OCI-LY3 (cell line): Measurements from ENCODE around the gene LDB3.

ENCODE experiments used
- H2AFZ ChIP-seq: fragments of 200-600, 300-600 bp; shearing (Covaris generic); 2 replicates; pipeline ENCODE4 v1.6.0; 2014; ENCODE audit warnings: antibody characterized with exemption, low read depth, low read length
- H3K27ac ChIP-seq: fragments of 200-600, 300-600 bp; sonication (generic); 2 replicates; pipeline ENCODE4 v1.5.1; 2014; ENCODE audit warnings: mild to moderate bottlenecking, low read length, moderate library complexity, mixed read lengths
- H3K27me3 ChIP-seq: fragments of 200-600, 300-600 bp; sonication (generic); 2 replicates; pipeline ENCODE4 v1.6.1; 2014; ENCODE audit warnings: low read depth, low read length, mixed read lengths
- H3K36me3 ChIP-seq: fragments of 200-600, 300-600 bp; sonication (generic); replicated peaks from 2 replicates; pipeline ENCODE3; 2014; ENCODE audit warnings: low read depth, low read length, mixed read lengths
- H3K4me1 ChIP-seq: fragments of 300-600, 200-600 bp; sonication (generic); 2 replicates; pipeline ENCODE4 v1.6.1; 2014; ENCODE audit warnings: low read length, mixed read lengths
- H3K4me2 ChIP-seq: fragments of 200-600, 300-600 bp; sonication (generic); 2 replicates; pipeline ENCODE4 v1.6.1; 2014; ENCODE audit warnings: low read length, mixed read lengths
- H3K4me3 ChIP-seq: fragments of 300-600, 200-600 bp; sonication (generic); 2 replicates; pipeline ENCODE4 v1.5.1; 2014; ENCODE audit warnings: antibody characterized with exemption, mild to moderate bottlenecking, low read length, moderate library complexity
- H3K79me2 ChIP-seq: fragments of 300-600, 200-600 bp; shearing (Covaris generic); 2 replicates; pipeline ENCODE4 v1.6.1; 2014; ENCODE audit warnings: mild to moderate bottlenecking, low read length, mixed read lengths
- H3K9ac ChIP-seq: fragments of 300-600, 200-600 bp; shearing (Covaris generic); 2 replicates; pipeline ENCODE4 v1.6.0; 2014; ENCODE audit warnings: mild to moderate bottlenecking, low read length, moderate library complexity
- H3K9me3 ChIP-seq: fragments of 200-600, 300-600 bp; shearing (Covaris generic); 2 replicates; pipeline ENCODE4 v1.6.1; 2014; ENCODE audit warnings: low read length, mixed read lengths; ENCODE audit not compliant: insufficient read depth
- H4K20me1 ChIP-seq: fragments of 200-600, 300-600 bp; sonication (generic); 2 replicates; pipeline ENCODE4 v1.6.1; 2016; ENCODE audit warnings: low read length, mixed read lengths; ENCODE audit not compliant: insufficient read depth
- CTCF ChIP-seq: fragments of 200-600, 300-600 bp; sonication (generic); IDR thresholded peaks from 2 replicates; pipeline ENCODE4 v1.5.1; 2014; ENCODE audit warnings: antibody characterized with exemption, low read length, low read depth
- EZH2phosphoT487 ChIP-seq: fragments of 200-600 bp; shearing (Covaris generic); IDR thresholded peaks from 2 replicates; pipeline ENCODE4 v1.6.1; 2018; ENCODE audit warnings: antibody characterized with exemption, mixed run types, low read depth

Gene LDB3

DNA sequence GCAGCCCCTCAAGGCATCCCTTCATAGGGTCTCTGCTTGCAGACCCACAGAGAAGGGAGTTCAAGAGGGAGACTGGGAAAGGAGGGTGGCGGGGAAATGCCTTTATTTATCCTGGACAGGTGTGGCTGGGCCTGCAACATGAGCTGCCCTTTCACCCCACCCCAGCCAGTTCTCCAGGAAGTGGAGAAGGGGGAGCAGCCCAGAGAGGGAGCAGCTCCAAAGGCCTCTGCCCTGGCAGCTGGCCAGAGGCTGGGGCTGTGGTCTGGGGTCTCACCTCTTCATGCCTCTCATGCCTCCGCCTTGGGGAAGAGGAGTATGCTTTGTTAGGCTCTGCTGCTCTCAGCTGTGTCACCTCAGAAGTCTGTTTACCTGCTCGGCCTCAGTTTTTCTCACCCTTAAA is 3.1 kb downstream of the LDB3 start:
- Histone ChIP-seq H3K79me2 (no peaks in the 10 kb centered on the region), H3K36me3 (no peaks in the 10 kb centered on the region), H3K4me3 (no peak overlapping the region), H3K27ac (no peak overlapping the region), H2AFZ (no peak overlapping the region), H3K9me3 (no peaks in the 10 kb centered on the region), H3K27me3 (peaks cover 13% of the 10 kb centered on the region; the same call in 1 of the 2 replicates), H3K4me2 (no peak overlapping the region), H3K9ac (no peak overlapping the region), H3K4me1 (peaks cover 10% of the 10 kb centered on the region), H4K20me1 (no peaks in the 10 kb centered on the region)
- TF ChIP-seq CTCF (no peak), EZH2phosphoT487 (no peak)

GRCh38 chr10:86671985-86672710 is 3.8 kb downstream of the LDB3 start:
- Histone ChIP-seq H3K27me3 (peaks cover 13% of the 10 kb centered on the region; the same call in 1 of the 2 replicates), H3K9me3 (no peaks in the 10 kb centered on the region), H3K9ac (no peak overlapping the region), H2AFZ (no peak overlapping the region), H3K27ac (no peak overlapping the region), H4K20me1 (no peaks in the 10 kb centered on the region), H3K36me3 (no peaks in the 10 kb centered on the region), H3K79me2 (no peaks in the 10 kb centered on the region), H3K4me1 (peaks cover 10% of the 10 kb centered on the region), H3K4me2 (peak overlapping the region; percentile 45), H3K4me3 (no peak overlapping the region)
- TF ChIP-seq CTCF (no peak), EZH2phosphoT487 (no peak)

DNA sequence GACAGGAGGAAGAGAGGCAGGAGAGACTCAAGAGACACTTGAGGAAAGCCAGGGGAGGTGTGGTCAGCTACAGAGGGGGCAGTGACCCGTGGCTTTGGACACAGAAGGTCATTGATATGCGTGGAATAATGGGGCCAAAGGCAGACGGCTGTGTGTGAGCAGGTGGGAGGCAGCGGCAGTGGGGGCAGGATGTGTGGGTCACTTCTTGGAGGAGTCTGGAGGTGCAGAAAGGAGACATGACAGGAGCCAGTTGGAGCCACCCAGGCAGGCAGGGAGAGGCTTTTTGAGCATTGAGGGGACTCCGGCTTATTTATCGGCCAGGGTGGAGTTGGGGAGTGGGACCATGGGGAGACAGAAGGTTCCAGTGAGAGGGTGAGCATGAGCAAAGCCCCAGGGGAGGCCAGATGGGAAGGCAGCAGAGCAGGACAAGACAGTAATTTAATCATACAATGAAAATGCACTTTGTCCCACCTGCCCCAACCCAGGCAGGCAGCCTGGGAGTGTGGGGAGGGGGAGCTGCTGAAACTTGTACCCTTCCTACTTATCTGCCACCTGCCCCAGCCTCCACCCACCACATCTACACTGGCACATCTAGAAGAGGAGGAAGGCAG is 5.0 kb downstream of the LDB3 start:
- Histone ChIP-seq H3K4me1 (peaks cover 10% of the 10 kb centered on the region), H3K27ac (no peak overlapping the region), H3K27me3 (peaks cover 13% of the 10 kb centered on the region; the same call in 1 of the 2 replicates), H3K79me2 (no peaks in the 10 kb centered on the region), H3K36me3 (no peaks in the 10 kb centered on the region), H3K9ac (no peak overlapping the region), H3K9me3 (no peaks in the 10 kb centered on the region), H4K20me1 (no peaks in the 10 kb centered on the region), H2AFZ (no peak overlapping the region), H3K4me3 (no peak overlapping the region), H3K4me2 (no peak overlapping the region)
- no peak for TF ChIP-seq CTCF
- TF ChIP-seq EZH2phosphoT487, result no peak

DNA sequence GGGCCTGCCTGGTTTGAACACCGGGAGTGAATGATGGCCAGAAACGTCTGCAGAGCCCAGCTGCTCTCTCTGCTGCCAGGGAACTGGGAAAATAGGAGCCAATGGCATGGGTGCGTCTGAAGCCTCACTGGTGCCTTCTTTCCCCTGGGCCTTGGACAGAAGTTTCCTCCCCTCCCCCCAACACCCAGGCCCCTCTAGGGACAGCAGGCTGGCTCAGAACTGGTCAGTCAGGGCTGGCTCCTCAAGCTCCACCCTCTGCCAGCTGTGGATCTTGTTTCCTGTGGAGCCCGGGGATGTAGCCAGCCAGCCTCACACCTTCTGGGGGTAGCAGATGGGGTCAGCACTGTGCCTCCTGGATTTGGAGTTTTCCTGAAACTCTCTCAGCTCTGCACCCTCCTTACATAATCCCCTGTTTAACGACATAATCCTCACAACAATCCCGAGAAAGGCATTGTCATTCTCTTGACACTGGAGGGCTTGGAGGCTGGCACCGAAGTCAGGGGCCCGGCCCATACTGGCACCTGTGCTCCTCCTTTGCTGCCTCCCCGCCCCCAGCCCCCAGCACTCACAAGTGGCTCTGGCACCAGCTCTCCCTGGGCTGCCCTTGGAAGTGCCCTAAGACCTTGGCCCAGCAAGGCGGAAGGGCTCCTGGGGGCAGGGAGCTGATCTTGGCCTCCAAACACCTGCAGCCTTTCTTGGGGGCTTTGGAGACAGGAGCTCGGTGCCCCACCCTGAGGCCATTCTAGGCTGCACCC is 5.7 kb downstream of the LDB3 start:
- Histone ChIP-seq H3K4me3 (no peak overlapping the region), H4K20me1 (no peaks in the 10 kb centered on the region), H3K9ac (no peak overlapping the region), H3K4me1 (peaks cover 12% of the 10 kb centered on the region), H3K9me3 (no peaks in the 10 kb centered on the region), H2AFZ (no peak overlapping the region), H3K4me2 (no peak overlapping the region), H3K27me3 (peaks cover 13% of the 10 kb centered on the region; the same call in 1 of the 2 replicates), H3K79me2 (no peaks in the 10 kb centered on the region), H3K27ac (no peak overlapping the region), H3K36me3 (no peaks in the 10 kb centered on the region)
- TF ChIP-seq EZH2phosphoT487 (no peak), CTCF (no peak)
